AG09309 (cell line): ENCODE measurements around the gene IQCM.

Experiments used
- DNase-seq: peaks from one replicate; pipeline ENCODE4 v3.0.0-alpha.2; 2010; ENCODE audit warnings: low read depth
- H3K4me3 ChIP-seq: 2 replicates; pipeline ENCODE4 v1.5.1; 2011; ENCODE audit warnings: mild to moderate bottlenecking, low read depth, low read length, moderate library complexity; ENCODE audit not compliant: control insufficient read depth
- CTCF ChIP-seq: IDR thresholded peaks from 2 replicates; pipeline ENCODE4 v1.5.1; 2011; ENCODE audit warnings: mild to moderate bottlenecking, low read depth, low read length, inconsistent platforms; ENCODE audit not compliant: insufficient read depth, control insufficient read depth; ENCODE audit errors: missing control alignments

IQCM gene

DNA sequence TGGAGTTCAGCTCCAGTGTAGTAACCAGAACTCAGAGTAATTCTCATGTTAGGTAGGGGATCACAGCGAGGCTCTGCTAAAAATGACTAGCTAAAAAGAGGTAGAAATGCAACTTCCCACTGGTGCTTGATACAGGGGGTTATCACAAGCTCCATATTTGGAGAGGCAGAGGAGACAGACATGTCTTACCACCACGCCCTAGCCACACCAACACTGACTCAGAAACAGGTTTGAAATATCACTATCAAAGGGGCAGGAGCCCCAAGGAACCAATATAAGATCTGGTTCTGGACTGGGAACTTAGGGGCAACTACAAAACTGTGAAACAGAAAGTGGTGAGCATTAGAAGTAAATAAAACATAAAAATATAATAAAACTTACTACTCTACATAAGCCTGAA, 62.9 kb downstream of the IQCM start:
- no peak for TF ChIP-seq CTCF
- H3K4me3 ChIP-seq = no peak overlapping the region
- no peak for DNase-seq

- H3K4me3 ChIP-seq = no peak overlapping the region
- TF ChIP-seq CTCF = no peak
- DNase-seq = no peak
These were observed 64.5 kb downstream of the IQCM start for GRCh38 chr4:149751174-149751573.

DNA sequence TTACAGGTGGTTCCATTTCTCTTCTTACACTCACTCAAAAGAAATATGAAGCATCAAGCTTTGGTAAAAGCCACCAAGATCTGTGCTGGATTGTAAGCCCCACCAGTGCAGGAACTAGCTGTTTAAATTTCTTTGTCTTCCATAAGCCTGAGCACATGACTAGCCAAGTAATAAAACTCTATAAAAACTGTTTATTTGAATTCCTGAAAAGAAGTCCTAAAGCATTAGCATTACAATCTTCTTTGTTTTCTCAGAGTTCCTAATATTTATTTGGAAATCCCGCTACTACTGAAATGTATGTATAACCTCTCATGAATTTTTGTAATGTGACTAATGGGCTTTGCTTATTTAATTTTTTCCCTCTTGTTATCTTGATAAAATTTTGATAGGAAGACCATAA, 65.9 kb downstream of the IQCM start:
- H3K4me3 ChIP-seq = no peak overlapping the region
- no peak for DNase-seq
- TF ChIP-seq CTCF = no peak

DNA sequence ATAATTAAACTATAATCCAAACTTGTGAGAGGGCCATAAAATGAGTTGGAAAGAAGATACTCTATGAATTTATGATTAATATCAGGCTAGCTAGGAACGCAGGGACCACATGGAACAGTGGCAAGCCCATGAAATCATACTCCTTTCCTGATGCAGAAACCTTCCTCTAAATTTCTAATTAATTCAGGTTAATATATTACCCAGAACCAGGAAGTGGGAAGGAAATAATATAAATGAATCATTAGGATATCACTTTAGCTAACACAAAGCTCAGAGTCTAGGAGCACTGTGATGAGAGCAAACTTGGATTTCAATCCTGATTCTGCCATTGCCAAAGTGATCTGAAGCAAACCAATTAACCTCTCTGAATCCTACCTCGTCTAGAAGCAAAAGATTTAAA, 68.0 kb downstream of the IQCM start:
- no peak for TF ChIP-seq CTCF
- no peak overlapping the region for H3K4me3 ChIP-seq
- no peak for DNase-seq

- no peak overlapping the region for H3K4me3 ChIP-seq
- TF ChIP-seq CTCF = no peak
- DNase-seq = no peak
These were observed 69.4 kb downstream of the IQCM start for GRCh38 chr4:149746276-149746675.

DNA sequence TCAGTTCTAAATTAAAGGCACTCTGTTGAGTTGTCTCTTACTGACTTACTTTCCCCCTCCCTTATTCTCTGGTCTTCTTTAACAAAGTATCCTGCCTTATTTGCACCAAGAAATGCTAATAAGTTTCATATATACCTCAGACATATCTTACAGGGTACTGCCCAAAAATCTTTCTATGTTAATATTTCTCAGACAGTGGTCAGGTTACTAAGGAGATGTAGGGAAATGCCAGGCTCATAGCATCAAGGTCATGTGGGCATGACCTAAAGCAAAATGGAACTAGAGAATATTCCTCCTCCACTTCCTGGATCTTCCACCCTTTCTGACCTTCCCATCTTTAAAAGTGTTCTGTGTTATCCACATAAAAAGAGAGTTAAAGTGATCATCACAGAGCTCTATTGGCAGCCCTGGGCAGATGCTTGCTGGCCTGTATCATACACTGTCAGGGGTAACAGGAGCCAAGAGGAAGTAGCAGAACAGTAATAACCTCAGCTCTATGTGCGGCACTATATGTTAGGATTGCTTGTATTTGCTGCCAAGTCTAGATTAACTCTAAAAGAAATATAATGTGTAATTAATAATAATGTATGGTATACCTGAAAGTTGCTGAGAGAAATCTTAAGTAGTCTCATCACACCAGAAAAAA, 74.3 kb downstream of the IQCM start:
- no peak for DNase-seq
- no peak for TF ChIP-seq CTCF
- no peak overlapping the region for H3K4me3 ChIP-seq

DNA sequence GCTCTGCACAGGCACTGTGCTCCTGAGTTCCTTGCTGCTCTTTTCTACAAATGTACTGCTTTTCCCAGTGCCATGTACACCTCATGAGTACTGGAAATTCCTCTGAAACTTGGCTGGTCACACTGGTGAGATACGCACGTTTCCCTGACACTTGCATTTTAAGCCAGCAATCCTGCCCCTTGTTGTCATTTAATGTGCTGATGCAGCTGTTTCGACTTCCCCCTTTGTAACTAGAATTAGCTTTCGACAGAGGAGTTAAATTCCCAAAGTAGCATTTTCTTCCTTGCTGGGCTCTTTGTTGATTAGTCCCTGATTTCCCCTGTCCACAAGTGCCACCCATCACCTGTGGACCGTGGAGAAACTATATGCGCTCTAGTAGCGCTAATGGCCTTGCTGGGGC, 77.5 kb downstream of the IQCM start:
- no peak for DNase-seq
- no peak for TF ChIP-seq CTCF
- no peak overlapping the region for H3K4me3 ChIP-seq
